H9 (cell line): ENCODE results near the gene BRD1. TPM values are rescaled to one million over a fixed set of nuclear protein-coding genes. Genes with fewer than 3 reads are reported as not detected.

Experiments
- DNase-seq: peaks from one replicate; pipeline ENCODE4 v3.0.0-alpha.2; 2017
- H2AFZ ChIP-seq: one replicate; pipeline ENCODE4 v1.6.1; 2013; ENCODE audit warnings: mild to moderate bottlenecking, low read length, control low read depth, moderate library complexity
- H2AK5ac ChIP-seq: 2 replicates; pipeline ENCODE4 v1.6.1; 2013; ENCODE audit warnings: low read length, control low read depth, mixed read lengths; ENCODE audit not compliant: insufficient read length
- H2BK120ac ChIP-seq: one replicate; pipeline ENCODE4 v1.6.1; 2013; ENCODE audit warnings: low read depth, mild to moderate bottlenecking, low read length, control low read depth, inconsistent platforms; ENCODE audit not compliant: poor library complexity, severe bottlenecking
- H2BK12ac ChIP-seq: 2 replicates; pipeline ENCODE4 v1.6.1; 2013; ENCODE audit warnings: low read length, control low read depth, mixed read lengths, low read depth; ENCODE audit not compliant: insufficient read length
- H2BK15ac ChIP-seq: 2 replicates; pipeline ENCODE4 v1.6.1; 2013; ENCODE audit warnings: low read depth, low read length, control low read depth
- H2BK20ac ChIP-seq: one replicate; pipeline ENCODE4 v1.6.1; 2013; ENCODE audit warnings: low read depth, mild to moderate bottlenecking, low read length, control low read depth, inconsistent platforms; ENCODE audit not compliant: poor library complexity, severe bottlenecking
- H2BK5ac ChIP-seq: 2 replicates; pipeline ENCODE4 v1.6.1; 2013; ENCODE audit warnings: low read length, control low read depth, mixed read lengths; ENCODE audit not compliant: insufficient read length
- H3K14ac ChIP-seq: 2 replicates; pipeline ENCODE4 v1.6.1; 2013; ENCODE audit warnings: low read length, control low read depth; ENCODE audit not compliant: insufficient read depth
- H3K18ac ChIP-seq: 2 replicates; pipeline ENCODE4 v1.6.1; 2013; ENCODE audit warnings: low read depth, mild to moderate bottlenecking, mixed read lengths, low read length, control low read depth; ENCODE audit not compliant: insufficient read length
- H3K23ac ChIP-seq: 2 replicates; pipeline ENCODE4 v1.6.1; 2013; ENCODE audit warnings: low read length, control low read depth, mixed read lengths, low read depth; ENCODE audit not compliant: insufficient read length
- H3K23me2 ChIP-seq: 2 replicates; pipeline ENCODE4 v1.6.1; 2013; ENCODE audit warnings: low read depth, mild to moderate bottlenecking, mixed read lengths, low read length, control low read depth; ENCODE audit not compliant: insufficient read length, poor library complexity, severe bottlenecking
- H3K27ac ChIP-seq: 2 replicates; pipeline ENCODE4 v1.5.1; 2013; ENCODE audit warnings: low read length, control low read depth, mixed read lengths, low read depth; ENCODE audit not compliant: insufficient read length
- H3K27me3 ChIP-seq: 2 replicates; pipeline ENCODE4 v1.6.1; 2013; ENCODE audit warnings: low read length, control low read depth, inconsistent platforms; ENCODE audit not compliant: insufficient read depth
- H3K4ac ChIP-seq: 2 replicates; pipeline ENCODE4 v1.6.1; 2013; ENCODE audit warnings: low read depth, mild to moderate bottlenecking, control low read depth, inconsistent platforms, low read length, moderate library complexity
- H3K4me1 ChIP-seq: 2 replicates; pipeline ENCODE4 v1.6.1; 2013; ENCODE audit warnings: low read length, control low read depth, inconsistent platforms; ENCODE audit not compliant: insufficient read depth
- H3K4me2 ChIP-seq: 2 replicates; pipeline ENCODE4 v1.6.1; 2013; ENCODE audit warnings: low read length, control low read depth, mixed read lengths; ENCODE audit not compliant: insufficient read length, insufficient read depth
- H3K56ac ChIP-seq: 2 replicates; pipeline ENCODE4 v1.6.1; 2013; ENCODE audit warnings: low read depth, mild to moderate bottlenecking, mixed read lengths, low read length, control low read depth; ENCODE audit not compliant: insufficient read length
- H3K79me1 ChIP-seq: 2 replicates; pipeline ENCODE4 v1.6.1; 2013; ENCODE audit warnings: low read depth, mild to moderate bottlenecking, moderate library complexity, low read length, control low read depth, inconsistent platforms; ENCODE audit not compliant: insufficient read depth, poor library complexity, severe bottlenecking
- H3K79me2 ChIP-seq: 2 replicates; pipeline ENCODE4 v1.6.1; 2013; ENCODE audit warnings: low read length, control low read depth, inconsistent platforms; ENCODE audit not compliant: insufficient read depth
- H3K9ac ChIP-seq: 2 replicates; pipeline ENCODE4 v1.6.1; 2013; ENCODE audit warnings: low read length, control low read depth, mixed read lengths; ENCODE audit not compliant: insufficient read length; ENCODE audit errors: extremely low read depth
- H3K9me3 ChIP-seq: one replicate; pipeline ENCODE4 v1.6.1; 2013; ENCODE audit warnings: low read depth, low read length, inconsistent platforms; ENCODE audit not compliant: control insufficient read depth
- H3T11ph ChIP-seq: one replicate; pipeline ENCODE4 v1.6.1; 2013; ENCODE audit warnings: mild to moderate bottlenecking, low read length, control low read depth, inconsistent platforms
- H4K20me1 ChIP-seq: one replicate; pipeline ENCODE4 v1.6.1; 2013; ENCODE audit not compliant: control insufficient read depth, insufficient read length, insufficient read depth
- H4K5ac ChIP-seq: 2 replicates; pipeline ENCODE4 v1.6.1; 2013; ENCODE audit warnings: low read depth, mild to moderate bottlenecking, mixed read lengths, low read length, control low read depth; ENCODE audit not compliant: insufficient read length
- H4K8ac ChIP-seq: replicated peaks from 2 replicates; pipeline ENCODE4 v1.6.1; 2013; ENCODE audit warnings: low read length, control low read depth, mixed read lengths, low read depth; ENCODE audit not compliant: insufficient read length
- H4K91ac ChIP-seq: 2 replicates; pipeline ENCODE4 v1.6.1; 2013; ENCODE audit warnings: low read depth, mild to moderate bottlenecking, moderate library complexity, mixed read lengths, low read length, control low read depth; ENCODE audit not compliant: insufficient read length
- H3K27ac Mint-ChIP-seq, 3 experiments: 2 replicates in 2 of 3; 3 replicates in 1 of 3; pipeline ENCODE4 v1.8.0; 2020 to 2021; ENCODE audit warnings: mixed read lengths in 3 of 3, mild to moderate bottlenecking in 1 of 3, moderate library complexity in 1 of 3
- H3K27me3 Mint-ChIP-seq: 2 replicates; pipeline ENCODE4 v1.8.0; 2021; ENCODE audit warnings: low read depth, mild to moderate bottlenecking, moderate library complexity, mixed read lengths
- H3K36me3 Mint-ChIP-seq, 3 experiments: 2 replicates in 2 of 3; 3 replicates in 1 of 3; pipeline ENCODE4 v1.8.0; 2020 to 2021; ENCODE audit warnings: low read depth in 3 of 3, mixed read lengths in 3 of 3; ENCODE audit not compliant: insufficient read depth in 1 of 3
- H3K4me1 Mint-ChIP-seq, 2 experiments: 2 replicates each; pipeline ENCODE4 v1.8.0; 2020; ENCODE audit warnings: mixed read lengths in 2 of 2
- H3K4me3 Mint-ChIP-seq, 2 experiments: 2 replicates in 1 of 2; 3 replicates in 1 of 2; pipeline ENCODE4 v1.8.0; 2020 to 2021; ENCODE audit warnings: mild to moderate bottlenecking in 2 of 2, mixed read lengths in 2 of 2, moderate library complexity in 1 of 2
- H3K9me3 Mint-ChIP-seq, 2 experiments: 2 replicates in 1 of 2; 3 replicates in 1 of 2; pipeline ENCODE4 v1.8.0; 2020; ENCODE audit warnings: mild to moderate bottlenecking in 2 of 2, mixed read lengths in 2 of 2, moderate library complexity in 1 of 2
- CTCF ChIP-seq: fragments of 200-600 bp; sonication (generic); conservative IDR thresholded peaks from 3 replicates; pipeline ENCODE4 v1.8.0; 2021; ENCODE audit warnings: antibody characterized with exemption, mild to moderate bottlenecking
- WGBS: extraction: QIAGEN DNeasy Blood & Tissue Kit; methylation state at CpG from one replicate; pipeline ENCODE4 v1.1.7; 2013; ENCODE audit warnings: missing lambda C conversion rate, low lambda C conversion rate, mixed read lengths; ENCODE audit not compliant: insufficient read length; ENCODE audit errors: extremely low coverage; 5-methylcytosine and 5-hydroxymethylcytosine counted together
- total RNA-seq: library from RNA; stranded (reverse); gene quantifications from 2 replicates; pipeline ENCODE4 v1.2.1, GENCODE V29; 2021

Gene BRD1
- total RNA-seq, 1 experiment from 2014 or later: 51.3 TPM

GRCh38 chr22:49787861-49788260 lies 39.8 kb downstream of the BRD1 start:
- Histone ChIP-seq H3K4ac (no peak overlapping the region), H3K4me1 (no peaks in the 10 kb centered on the region), H3K56ac (no peak overlapping the region), H2AK5ac (no peak overlapping the region), H3K27me3 (no peaks in the 10 kb centered on the region), H4K8ac (no peak overlapping the region), H3T11ph (no peak overlapping the region), H3K23me2 (no peaks in the 10 kb centered on the region), H3K23ac (no peak overlapping the region), H4K20me1 (no peaks in the 10 kb centered on the region), H3K79me1 (peaks cover 3% of the 10 kb centered on the region), H3K14ac (no peak overlapping the region), H3K9me3 (no peaks in the 10 kb centered on the region), H3K9ac (no peak overlapping the region), H4K5ac (no peak overlapping the region), H3K4me2 (no peak overlapping the region), H3K27ac (no peak overlapping the region), H2AFZ (no peak overlapping the region), H4K91ac (no peak overlapping the region), H2BK15ac (no peak overlapping the region), H2BK5ac (no peak overlapping the region), H3K79me2 (peaks cover 12% of the 10 kb centered on the region; the same call in 1 of the 2 replicates), H2BK20ac (no peak overlapping the region), H2BK120ac (no peak overlapping the region), H2BK12ac (no peak overlapping the region), H3K18ac (no peak overlapping the region)
- no peak for TF ChIP-seq CTCF
- Mint-ChIP-seq H3K27ac (peak overlapping the region; percentile 33 to 59 (median 59); a peak in 4 of 7 replicates), H3K4me3 (no peak overlapping the region), H3K4me1 (peaks cover 15% of the 10 kb centered on the region in 2 experiments), H3K36me3 (peaks cover 30 to 73% (median 71%) of the 10 kb centered on the region in 3 experiments; a peak in 6 of 7 replicates), H3K27me3 (no peaks in the 10 kb centered on the region), H3K9me3 (no peaks in the 10 kb centered on the region)
- no CpG with 5 or more reads among the region's 10 CpGs for WGBS
- no peak for DNase-seq
